HG03159 (cell line): ENCODE data around the gene PGM5.
"Not testable (repeated sequence)": the region's sequence is repeated elsewhere in the genome, so short reads cannot be mapped to it uniquely, and the experiment has no call there.

Source experiments
- ATAC-seq: cut with Tn5 transposase; IDR thresholded peaks from one replicate; pipeline ENCODE4 v1.9.1; 2021; ENCODE audit warnings: mild to moderate bottlenecking, moderate library complexity; ENCODE audit not compliant: unreplicated experiment

The PGM5 gene

GRCh38 chr9:68356380-68357118 lies at the start of gene PGM5:
PGM5 (plus strand) TSS chr9:68356611; CDS start chr9:68357128, 517 bp downstream.
- ATAC-seq, result peak; percentile 57

- not testable (repeated sequence) for ATAC-seq
Measured at GRCh38 chr9:68307127-68307526, 49.3 kb upstream of the PGM5 start.

- not testable (repeated sequence) for ATAC-seq
Measured at GRCh38 chr9:68307654-68308053, 48.8 kb upstream of the PGM5 start.

- ATAC-seq, result not testable (repeated sequence)
Measured at GRCh38 chr9:68311208-68311607, 45.2 kb upstream of the PGM5 start.

GRCh38 chr9:68318209-68318608 lies 38.2 kb upstream of the PGM5 start:
- ATAC-seq, result not testable (repeated sequence)

- not testable (repeated sequence) for ATAC-seq
Measured at GRCh38 chr9:68323749-68324148, 32.7 kb upstream of the PGM5 start.

- ATAC-seq, result not testable (repeated sequence)
Measured at GRCh38 chr9:68324518-68324917, 31.9 kb upstream of the PGM5 start.

- ATAC-seq, result not testable (repeated sequence)
Measured at GRCh38 chr9:68329106-68329505, 27.3 kb upstream of the PGM5 start.

GRCh38 chr9:68330531-68331173 lies 25.8 kb upstream of the PGM5 start:
- not testable (repeated sequence) for ATAC-seq

- ATAC-seq, result not testable (repeated sequence)
Measured at GRCh38 chr9:68332122-68332521, 24.3 kb upstream of the PGM5 start.

GRCh38 chr9:68335935-68336334 lies 20.5 kb upstream of the PGM5 start:
- not testable (repeated sequence) for ATAC-seq

- not testable (repeated sequence) for ATAC-seq
Measured at GRCh38 chr9:68336639-68337339, 19.6 kb upstream of the PGM5 start.

GRCh38 chr9:68338000-68338399 lies 18.4 kb upstream of the PGM5 start:
- not testable (repeated sequence) for ATAC-seq

- peak; percentile 81 for ATAC-seq
Measured at GRCh38 chr9:68342265-68343025, 14.0 kb upstream of the PGM5 start.

- ATAC-seq, result not testable (repeated sequence)
Measured at GRCh38 chr9:68343242-68343641, 13.2 kb upstream of the PGM5 start.

GRCh38 chr9:68343992-68344391 lies 12.4 kb upstream of the PGM5 start:
- ATAC-seq, result not testable (repeated sequence)

GRCh38 chr9:68351689-68352088 lies 4.7 kb upstream of the PGM5 start:
- ATAC-seq, result not testable (repeated sequence)

GRCh38 chr9:68355993-68356379 lies 425 bp upstream of the PGM5 start:
- not testable (repeated sequence) for ATAC-seq

- peak; percentile 19 for ATAC-seq
Measured at GRCh38 chr9:68357119-68357714, 806 bp downstream of the PGM5 start.

- peak; percentile 58 for ATAC-seq
Measured at GRCh38 chr9:68366933-68367547, 10.6 kb downstream of the PGM5 start.
